Stimulated activated CD8-positive, alpha-beta memory T cell treated with anti-CD3 and anti-CD28 coated beads, Interleukin-12 subunit alpha, Interleukin-12 subunit beta, amount 100 ng/mL, for 24 hours (primary cell): ENCODE measurements around the gene USP12.
"Not testable (repeated sequence)": the region's sequence is repeated elsewhere in the genome, so short reads cannot be mapped to it uniquely, and the experiment has no call there.

Experiments used
- DNase-seq: peaks from one replicate; pipeline ENCODE4 v3.0.0-alpha.2; 2020; ENCODE audit errors: extremely low read depth

Gene USP12, protein sequence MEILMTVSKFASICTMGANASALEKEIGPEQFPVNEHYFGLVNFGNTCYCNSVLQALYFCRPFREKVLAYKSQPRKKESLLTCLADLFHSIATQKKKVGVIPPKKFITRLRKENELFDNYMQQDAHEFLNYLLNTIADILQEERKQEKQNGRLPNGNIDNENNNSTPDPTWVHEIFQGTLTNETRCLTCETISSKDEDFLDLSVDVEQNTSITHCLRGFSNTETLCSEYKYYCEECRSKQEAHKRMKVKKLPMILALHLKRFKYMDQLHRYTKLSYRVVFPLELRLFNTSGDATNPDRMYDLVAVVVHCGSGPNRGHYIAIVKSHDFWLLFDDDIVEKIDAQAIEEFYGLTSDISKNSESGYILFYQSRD

DNA sequence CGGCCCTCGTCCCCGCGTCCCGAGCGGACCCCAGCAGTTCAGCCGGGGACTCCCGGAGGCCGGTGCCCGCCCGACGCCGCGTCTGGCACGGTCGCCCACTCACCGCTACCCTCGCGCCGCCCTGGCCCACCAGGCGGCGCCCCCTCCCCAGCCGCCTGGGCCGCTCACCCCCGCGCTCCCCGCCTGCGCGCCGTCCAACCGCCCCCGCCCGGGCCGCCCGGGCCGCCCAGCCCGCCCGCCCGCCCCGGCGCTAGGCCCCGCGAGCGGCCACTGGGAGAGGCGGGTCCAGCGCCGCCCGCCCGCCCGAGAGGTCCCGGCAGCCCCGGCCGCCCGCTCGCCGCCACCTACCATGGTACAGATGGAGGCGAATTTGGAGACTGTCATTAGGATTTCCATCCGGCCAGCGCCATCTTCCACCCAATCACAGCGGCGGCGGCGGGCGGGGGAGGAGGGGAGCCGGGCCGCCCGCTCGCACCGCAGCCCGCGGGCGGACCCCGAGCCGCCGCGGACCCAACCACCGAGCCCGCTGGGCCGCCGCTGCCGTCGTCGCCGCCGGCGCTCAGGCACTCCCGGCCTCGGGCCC lies at the start of gene USP12:
Gene USP12 (minus strand): TSS at position 568 of the 583 bp plus-strand sequence. CDS start 172 bp downstream, at position 396.
- DNase-seq = peak; percentile 2

DNA sequence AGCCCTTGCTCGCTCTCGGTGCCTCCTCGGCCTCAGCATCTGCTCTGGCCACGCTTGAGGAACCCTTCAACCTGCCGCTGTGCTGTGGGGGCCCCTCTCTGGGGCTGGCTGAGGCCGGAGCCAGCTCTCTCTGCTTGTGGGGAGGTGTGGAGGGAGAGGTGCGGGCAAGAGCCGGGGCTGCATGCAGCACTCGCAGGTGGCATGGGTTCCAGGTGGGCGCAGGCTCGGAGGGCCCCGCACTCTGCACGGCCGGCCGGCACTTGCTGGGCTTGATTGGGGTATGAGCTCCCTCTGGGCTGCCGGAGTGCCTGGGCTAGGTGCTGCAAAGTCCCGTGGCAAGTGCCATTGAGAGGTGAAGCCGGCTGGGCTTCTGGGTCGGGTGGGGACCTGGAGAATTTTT lies 48.0 kb upstream of the USP12 start:
- DNase-seq = no peak

DNA sequence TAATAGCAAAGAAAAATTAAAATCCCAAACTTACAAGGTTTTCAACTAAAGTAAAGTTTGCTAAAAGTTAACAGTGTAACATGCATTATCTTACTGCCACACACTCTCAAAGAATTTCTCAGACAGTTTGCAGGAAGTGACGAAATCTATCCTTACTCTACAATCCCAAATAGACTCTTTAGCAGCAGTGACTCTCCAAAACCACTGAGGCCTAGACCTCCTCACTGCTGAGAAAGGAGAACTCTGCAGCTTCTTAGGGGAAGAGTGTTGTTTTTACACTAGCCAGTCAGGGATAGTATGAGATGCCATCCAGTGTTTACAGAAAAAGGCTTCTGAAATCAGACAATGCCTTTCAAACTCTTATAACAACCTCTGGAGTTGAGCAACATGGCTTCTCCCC lies 47.2 kb upstream of the USP12 start:
- DNase-seq = not testable (repeated sequence)

DNA sequence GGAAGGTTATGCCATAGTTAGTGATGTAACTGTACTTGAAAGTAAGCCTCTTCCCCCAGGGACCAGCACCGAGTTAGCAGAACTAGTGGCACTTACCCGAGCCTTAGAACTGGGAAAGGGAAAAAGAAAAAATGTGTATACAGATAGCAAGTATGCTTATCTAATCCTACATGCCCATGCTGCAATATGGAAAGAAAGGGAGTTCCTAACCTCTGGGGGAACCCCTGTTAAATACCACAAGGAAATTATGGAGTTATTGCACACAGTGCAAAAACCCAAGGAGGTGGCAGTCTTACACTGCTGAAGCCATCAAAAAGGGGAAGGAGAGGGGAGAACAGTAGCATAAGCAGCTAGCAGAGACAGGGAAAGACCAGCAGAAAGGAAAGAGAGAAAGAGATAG lies 46.2 kb upstream of the USP12 start:
- not testable (repeated sequence) for DNase-seq

DNA sequence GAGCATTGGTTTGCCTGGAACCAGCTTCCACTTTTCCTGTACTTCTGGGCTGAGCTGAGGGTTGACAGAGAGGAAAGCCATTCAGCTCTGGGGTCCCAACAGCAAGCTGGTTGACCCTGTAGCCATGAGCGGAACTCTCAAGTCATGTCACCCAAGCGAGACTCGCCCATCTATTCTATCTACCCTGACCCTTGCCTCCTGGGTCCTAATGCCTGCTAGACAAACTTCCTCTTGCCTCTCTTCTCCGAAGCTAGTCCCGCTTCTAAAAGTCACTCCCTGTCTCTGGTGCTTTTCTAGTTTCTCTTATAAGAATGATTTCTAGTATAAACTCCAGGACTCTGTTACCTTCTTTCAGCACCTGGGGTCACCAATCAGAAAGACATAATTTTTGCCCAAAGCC lies 41.8 kb upstream of the USP12 start:
- DNase-seq = not testable (repeated sequence)

DNA sequence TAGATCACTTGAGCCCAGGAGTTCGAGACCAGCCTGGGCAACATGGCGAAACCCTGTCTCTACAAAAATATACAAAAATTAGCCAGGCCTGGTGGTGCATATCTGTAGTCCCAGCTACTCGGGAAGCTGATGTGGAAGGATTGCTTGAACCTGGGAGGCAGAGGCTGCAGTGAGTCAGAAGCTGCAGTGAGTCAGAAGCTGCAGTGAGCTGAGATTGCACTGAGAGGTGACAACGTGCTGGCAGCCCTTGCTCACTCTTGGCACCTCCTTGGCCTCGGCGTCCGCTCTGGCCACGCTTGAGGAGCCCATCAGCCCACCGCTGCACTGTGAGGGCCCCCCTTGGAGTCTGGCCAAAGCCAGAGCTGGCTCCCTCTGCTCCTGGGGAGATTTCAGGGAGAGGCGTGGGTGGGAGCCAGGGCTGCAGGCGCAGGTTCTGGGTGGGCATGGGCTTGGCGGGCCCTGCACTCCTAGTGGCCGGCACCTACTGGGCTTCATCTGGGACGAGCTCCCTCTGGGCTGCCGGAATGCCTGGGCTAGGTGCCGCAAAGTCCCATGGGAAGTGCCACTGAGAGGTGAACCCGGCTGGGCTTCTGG lies 40.3 kb upstream of the USP12 start:
- DNase-seq = no peak

DNA sequence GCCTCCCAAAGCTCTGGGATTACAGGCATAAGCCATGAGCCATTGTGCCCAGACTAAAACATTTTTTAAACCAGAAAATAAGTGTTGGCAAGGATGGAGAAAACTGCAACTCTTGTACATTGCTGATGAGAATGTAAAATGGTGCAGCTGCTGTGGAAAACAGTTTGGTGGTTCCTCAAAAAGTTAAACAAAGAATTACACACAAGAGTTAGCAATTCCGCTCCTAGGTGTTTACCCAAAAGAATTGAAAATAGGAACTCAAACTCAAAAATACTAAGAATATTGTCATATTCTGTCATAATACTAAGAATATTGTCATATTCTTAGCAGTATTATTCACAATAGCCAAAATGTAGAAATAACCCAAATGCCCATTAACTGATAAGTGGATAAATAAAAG lies 39.7 kb upstream of the USP12 start:
- no peak for DNase-seq

DNA sequence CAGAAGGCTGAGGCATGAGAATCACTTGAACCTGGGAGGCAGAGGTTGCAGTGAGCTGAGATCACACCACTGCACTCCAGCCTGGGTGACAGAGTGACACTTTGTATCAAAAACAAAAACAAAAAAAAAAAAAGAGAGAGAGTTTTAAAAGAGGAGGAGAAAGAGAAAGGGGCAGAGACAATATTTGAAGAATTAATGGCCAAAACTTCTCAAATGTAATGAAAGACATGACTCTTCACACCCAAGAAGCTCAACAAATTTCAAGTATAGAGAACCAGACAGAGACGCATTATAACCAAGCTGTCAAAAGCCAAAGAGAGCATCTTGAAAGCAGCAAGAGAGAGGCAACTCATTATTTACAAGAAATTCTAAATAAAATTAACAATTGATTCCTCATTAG lies 36.9 kb upstream of the USP12 start:
- DNase-seq = no peak

DNA sequence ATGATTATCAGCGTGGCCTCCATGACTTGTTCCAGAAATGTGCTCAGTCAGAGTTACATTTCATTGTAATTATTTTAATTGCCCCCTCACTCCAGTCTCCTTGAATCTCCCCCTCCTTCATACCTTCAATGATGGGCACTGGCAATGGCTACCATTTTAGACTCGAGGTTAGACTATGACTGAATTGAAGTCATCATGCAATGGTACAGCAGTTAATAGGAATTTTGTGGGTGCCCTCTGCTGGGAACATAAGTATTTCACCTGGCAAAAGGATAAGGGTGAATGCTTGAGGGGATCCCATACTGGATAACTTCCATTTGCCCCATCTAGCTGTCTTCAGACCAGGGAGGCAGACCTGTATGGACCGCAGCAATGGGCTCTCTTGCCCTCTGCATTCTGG lies 32.2 kb upstream of the USP12 start:
- DNase-seq = no peak

DNA sequence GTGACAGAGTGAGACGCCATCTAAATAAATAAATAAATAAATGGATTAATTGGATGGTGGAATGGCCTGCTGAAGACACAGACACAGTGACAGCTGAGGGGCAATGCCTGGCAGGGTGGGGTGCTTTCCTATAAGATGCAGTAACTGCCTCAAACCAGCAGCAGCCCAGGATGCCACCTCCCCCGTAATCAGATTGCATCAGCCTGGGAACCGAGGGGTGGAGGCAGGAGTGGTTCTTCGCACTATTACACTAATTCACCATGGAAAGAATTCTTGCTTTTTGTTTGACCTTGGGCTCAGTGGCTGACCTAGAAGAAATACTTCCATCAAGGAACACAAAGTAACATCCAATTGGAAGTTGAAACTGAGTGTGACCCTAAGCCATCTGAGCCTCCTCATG lies 31.6 kb upstream of the USP12 start:
- DNase-seq = no peak

DNA sequence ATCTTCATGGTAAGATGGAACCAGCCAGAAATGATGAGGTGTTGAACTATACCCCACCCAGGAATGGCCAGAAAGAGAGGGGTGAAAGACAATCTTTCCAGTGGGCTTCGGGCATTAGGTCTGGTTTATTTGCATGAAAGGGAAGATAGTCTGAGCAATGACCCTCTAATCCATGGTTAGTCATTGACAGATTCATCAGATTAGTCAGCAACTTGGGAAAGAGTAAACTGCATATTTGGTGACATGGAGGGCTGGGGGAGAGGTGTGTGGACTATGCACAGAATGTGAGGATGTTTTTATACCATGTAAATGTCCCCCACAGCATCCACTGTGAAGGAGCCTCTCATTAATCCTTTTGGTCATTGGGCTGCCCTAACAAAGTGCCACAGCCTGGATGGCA lies 30.1 kb upstream of the USP12 start:
- no peak for DNase-seq

DNA sequence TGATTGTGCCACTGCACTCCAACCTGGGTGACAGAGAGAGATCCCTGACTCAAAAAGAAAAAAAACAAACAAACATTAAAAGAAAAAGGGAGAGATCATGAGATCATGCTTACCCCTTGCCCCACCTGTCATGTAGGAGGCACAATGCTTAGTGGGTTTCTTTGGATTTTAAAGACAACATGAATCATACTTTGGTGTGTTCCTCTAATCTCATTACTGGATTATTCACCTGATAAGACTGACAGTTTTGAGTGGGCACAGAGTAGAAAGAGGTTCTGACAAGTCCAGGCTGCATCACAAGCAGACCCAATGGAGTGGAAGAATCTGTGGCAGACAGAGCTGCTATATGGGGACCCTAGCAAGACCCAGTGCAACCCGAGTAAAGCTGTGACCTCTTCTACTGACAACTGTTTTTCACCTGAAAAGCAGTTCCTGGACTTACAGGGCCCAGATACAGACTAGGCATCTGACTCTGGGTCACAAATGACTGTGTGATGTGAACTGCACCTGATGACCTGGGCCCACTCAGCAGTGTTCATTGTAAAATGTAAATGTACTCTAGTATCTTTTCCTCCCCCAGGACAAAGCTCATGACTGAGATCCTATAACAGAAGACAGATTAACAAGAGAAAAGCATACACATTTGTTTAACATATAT lies 28.9 kb upstream of the USP12 start:
- no peak for DNase-seq

DNA sequence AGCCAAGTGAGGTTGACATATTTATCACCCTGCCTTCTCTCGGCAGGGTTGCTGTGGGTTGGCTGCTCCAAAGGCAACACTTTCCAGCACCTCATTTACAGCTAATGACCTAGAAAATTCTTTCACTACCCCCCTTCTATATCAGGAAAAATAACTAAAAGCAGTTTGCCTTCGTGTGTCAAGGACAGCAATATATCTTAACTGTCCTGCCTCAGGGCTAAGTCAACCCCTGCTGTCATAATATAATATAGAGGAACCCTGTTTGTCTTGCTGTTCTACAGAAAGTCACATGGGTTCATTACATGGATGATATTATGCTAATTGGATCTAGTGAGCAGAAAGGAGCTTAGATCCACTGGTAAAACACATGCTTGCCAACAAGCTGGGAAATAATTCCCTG lies 28.1 kb upstream of the USP12 start:
- DNase-seq = no peak

DNA sequence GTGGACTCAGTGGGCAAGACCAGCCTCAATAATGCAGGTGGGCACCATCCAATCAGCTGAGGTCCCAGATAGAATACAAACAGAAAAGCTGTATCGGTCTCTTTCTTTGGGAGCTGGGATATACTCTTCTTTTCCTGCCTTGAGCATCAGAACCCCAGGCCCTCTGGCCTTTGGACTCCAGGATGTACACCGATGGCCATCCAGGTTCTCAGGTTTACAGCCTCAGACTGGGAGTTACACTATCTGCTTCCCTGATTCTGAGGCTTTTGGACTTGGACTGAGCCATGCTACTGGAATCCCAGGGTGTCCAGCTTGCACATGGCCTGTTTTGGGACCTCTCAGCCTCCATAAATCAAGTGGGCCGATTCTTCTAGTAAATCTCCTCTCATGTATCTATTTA lies 27.6 kb upstream of the USP12 start:
- DNase-seq = no peak

DNA sequence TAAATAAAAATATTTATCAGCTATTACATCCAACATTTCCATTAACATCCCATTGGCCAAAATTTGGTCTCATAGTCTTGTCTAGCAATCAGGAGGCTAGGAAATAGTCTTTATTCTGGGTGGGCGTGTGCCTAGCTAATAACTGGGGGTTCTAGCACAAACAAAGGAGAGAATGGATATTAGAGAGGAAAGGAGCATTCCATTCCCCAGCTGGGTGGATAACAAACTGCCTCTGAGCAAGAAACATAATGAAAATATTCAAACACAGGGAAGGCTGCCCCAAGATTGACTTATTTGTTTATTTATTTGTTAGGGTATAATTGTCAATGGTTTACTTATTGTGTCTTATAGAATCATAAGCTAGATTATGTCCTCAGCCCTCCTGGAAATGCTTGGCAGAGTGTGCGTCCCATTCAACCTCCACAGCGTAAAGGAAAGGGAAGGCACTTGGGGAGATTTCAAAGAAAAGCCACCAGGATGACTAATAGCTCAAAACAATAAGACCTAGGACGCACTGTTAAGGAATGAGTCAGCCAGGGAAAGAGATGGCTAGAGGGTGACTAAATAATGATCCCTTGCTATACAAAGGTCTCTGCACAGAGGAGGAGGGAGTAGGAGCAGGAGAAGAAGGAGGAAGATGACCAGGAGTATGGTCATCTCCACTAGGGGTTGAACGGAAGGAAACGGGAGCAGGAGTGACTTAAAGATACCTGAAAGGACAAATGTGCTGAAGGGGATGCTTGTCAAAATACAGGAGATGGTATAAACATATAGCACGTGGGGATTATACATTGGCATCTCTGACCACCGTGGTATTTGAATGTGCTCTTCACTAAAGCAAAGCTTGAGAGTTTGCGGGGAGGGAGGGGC lies 23.5 kb upstream of the USP12 start:
- DNase-seq = no peak

DNA sequence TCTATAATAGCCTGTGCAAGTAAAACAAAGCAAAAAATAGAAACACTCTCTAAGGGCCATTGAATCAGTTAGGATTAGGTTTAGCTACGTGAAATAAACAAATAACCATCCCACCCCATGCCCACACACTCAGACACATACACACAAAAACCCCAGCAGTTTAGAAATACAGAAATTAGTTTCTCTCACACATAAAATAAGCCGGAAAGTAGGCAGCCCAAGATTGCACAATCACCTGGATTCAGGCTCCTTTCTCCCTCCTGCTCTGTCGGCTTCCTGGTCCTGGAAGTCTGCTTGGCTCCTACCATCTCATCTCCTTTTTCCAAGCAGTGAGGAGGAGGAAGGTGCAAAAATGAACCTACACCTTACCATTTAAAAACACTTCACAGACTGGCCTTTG lies 22.6 kb upstream of the USP12 start:
- no peak for DNase-seq

DNA sequence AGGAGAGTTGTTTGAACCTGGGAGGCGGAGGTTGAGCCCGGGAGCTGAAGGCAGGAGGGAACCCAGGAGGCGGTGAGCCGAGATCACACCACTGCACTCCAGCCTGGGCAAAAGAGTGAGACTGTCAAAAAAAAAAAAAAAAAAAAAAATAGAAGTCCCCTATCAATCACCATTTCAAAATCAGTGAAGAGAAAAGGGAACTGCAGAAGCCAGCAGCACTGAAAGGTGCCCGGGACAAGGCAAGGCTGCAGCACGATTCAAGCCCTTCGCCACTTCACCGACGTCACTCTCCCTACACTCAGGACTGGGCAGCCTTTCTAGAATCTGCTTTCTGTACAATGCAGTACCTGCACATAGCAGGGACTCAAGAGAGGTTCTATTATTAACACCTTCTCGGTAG lies 21.9 kb upstream of the USP12 start:
- no peak for DNase-seq

DNA sequence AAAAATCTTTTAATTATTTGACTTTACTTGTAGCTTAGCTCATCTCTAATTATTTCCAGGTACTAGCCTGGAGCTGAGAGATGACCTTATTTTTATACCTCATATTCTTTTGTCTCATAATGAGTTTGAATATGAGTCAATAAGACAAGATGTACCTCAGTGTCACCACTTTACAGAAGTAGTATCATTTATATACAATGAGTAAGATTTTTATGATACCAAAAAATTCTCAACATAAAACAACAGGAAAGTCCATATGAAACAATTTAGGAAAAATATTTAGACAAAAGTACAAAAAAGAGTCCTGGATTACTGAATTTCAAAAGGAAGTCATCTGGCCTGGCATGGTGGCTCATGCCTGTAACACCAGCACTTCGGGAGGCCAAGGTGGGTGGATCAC lies 21.4 kb upstream of the USP12 start:
- DNase-seq = no peak

DNA sequence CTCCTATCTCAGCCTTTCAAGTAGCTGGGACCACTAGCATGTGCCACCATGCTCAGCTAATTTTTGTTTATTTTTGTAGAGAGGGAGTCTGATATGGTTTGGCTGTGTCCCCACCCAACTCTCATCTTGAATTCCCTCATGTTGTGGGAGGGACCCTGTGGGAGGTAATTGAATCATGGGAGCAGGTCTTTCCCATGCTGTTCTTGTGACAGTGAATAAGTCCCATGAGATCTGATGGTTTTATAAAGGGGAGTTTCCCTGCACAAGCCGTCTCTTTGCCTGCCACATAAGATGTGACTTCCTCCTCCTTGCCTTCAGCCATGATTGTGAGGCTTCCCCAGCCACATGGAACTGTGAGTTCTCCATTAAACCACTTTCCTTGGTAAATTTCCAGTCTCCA lies 20.8 kb upstream of the USP12 start:
- DNase-seq = not testable (repeated sequence)

DNA sequence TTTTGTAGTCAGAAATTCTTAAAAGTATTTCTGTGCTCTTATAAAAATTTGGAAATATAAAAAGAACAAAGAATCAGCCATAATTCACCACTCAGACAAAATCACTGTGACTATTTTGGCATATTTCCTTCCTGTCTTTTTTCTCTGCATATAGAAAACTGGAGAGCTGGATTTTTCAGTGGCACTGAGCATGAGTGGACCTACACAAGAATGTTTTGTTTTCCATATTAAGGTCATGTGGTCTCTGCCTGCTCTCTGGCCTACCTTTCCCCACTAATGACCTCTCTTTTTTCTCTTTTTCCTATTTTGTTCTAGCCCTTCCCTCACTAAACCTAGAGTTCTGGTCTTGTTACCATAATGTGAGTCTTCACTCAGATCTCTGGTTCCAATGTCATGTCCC lies 17.6 kb upstream of the USP12 start:
- DNase-seq = no peak

DNA sequence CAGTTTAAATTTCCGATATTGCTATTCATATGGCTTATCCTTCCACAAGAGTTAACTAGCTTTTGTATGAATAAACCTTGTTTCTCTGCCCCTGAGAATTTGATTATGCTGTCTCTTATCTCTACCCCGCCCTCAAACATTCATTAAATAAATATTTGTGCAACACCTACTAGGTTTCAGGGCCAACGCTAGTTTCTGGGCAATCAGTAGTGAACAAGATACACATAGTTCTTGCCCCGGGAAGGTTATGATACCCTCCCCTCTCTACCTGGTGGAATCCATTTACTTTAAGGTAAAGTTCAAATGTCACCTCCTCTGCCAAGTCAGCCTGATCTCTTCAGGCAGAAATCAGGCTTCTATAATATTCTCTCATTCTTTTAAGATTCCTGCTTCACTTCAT lies 16.6 kb upstream of the USP12 start:
- DNase-seq = no peak

DNA sequence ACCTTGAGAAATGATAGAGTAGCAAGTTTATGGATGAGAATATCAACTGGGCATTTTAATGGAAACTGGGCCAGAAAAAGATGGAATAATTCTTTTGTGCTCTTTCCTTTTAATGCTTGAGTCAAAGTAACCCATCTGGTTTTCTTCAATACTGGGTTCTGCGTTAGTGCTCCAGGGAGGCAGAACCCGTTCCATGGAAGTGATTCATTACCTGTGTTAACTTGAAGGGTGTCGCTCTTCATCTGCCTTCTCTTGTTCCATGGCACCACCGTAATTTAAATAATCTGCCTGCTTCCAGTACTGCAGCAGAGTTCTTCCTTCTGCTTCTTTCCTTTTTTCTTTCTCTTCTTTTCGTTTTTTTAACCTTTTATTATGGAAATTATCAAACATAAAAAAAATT lies 14.7 kb upstream of the USP12 start:
- no peak for DNase-seq
